ENCODE measurements around the gene SCAMP5.

Gene SCAMP5

GRCh38 chr15:74977599-74977998 lies 17.8 kb upstream of the SCAMP5 start:
- peak; percentile 95 to 97 for ATAC-seq

- no peak for ATAC-seq
These were observed 17.3 kb upstream of the SCAMP5 start for GRCh38 chr15:74978077-74978476.

GRCh38 chr15:74978503-74978902 lies 16.9 kb upstream of the SCAMP5 start:
- peak; percentile 62 to 65 for ATAC-seq

GRCh38 chr15:74982183-74982582 lies 13.2 kb upstream of the SCAMP5 start:
- ATAC-seq: no peak

GRCh38 chr15:74983725-74984231 lies 11.6 kb upstream of the SCAMP5 start:
- ATAC-seq: peak; percentile 96 to 97

- peak in 1 of 2 donors; percentile 40 for ATAC-seq
These were observed 7.2 kb upstream of the SCAMP5 start for GRCh38 chr15:74988007-74988800.

- ATAC-seq: no peak
These were observed 5.8 kb upstream of the SCAMP5 start for GRCh38 chr15:74989527-74989926.

- ATAC-seq: no peak
These were observed 2.7 kb upstream of the SCAMP5 start for GRCh38 chr15:74992619-74993018.

- ATAC-seq: no peak
These were observed 1.1 kb upstream of the SCAMP5 start for GRCh38 chr15:74994236-74994635.

- ATAC-seq: no peak
These were observed 678 bp upstream of the SCAMP5 start for GRCh38 chr15:74994685-74995084.

- no peak for ATAC-seq
These were observed 709 bp downstream of the SCAMP5 start for GRCh38 chr15:74995779-74996765.

GRCh38 chr15:74997141-74997540 lies 1.8 kb downstream of the SCAMP5 start:
- no peak for ATAC-seq

GRCh38 chr15:74997543-74997942 lies 2.2 kb downstream of the SCAMP5 start:
- no peak for ATAC-seq

- no peak for ATAC-seq
These were observed 5.9 kb downstream of the SCAMP5 start for GRCh38 chr15:75001310-75001709.

GRCh38 chr15:75002398-75002797 lies 7.0 kb downstream of the SCAMP5 start:
- no peak for ATAC-seq

GRCh38 chr15:75007216-75007615 lies 11.9 kb downstream of the SCAMP5 start:
- ATAC-seq: no peak

- no peak for ATAC-seq
These were observed 12.9 kb downstream of the SCAMP5 start for GRCh38 chr15:75008221-75008625.

GRCh38 chr15:75008629-75009326 lies 13.4 kb downstream of the SCAMP5 start:
- peak in 1 of 2 donors; percentile 49 for ATAC-seq

GRCh38 chr15:75016431-75016830 lies 21.1 kb downstream of the SCAMP5 start:
- ATAC-seq: no peak

GRCh38 chr15:75019916-75020315 lies 24.6 kb downstream of the SCAMP5 start:
- ATAC-seq: no peak

GRCh38 chr15:75021341-75021740 lies 26.0 kb downstream of the SCAMP5 start:
- ATAC-seq: no peak

- no peak for ATAC-seq
These were observed 27.4 kb downstream of the SCAMP5 start for GRCh38 chr15:75022783-75023180.

Measured in activated CD4-positive, CD25-positive, alpha-beta regulatory T cell treated with anti-CD3 and anti-CD28 coated beads, Interleukin-2, amount 50 U/mL, for 24 hours (primary cell).